HG02623 (cell line): ENCODE results near the gene CHID1.

Experiments used
- ATAC-seq: cut with Tn5 transposase; IDR thresholded peaks from one replicate; pipeline ENCODE4 v1.9.1; 2021; ENCODE audit warnings: moderate library complexity; ENCODE audit not compliant: unreplicated experiment

Gene CHID1

DNA sequence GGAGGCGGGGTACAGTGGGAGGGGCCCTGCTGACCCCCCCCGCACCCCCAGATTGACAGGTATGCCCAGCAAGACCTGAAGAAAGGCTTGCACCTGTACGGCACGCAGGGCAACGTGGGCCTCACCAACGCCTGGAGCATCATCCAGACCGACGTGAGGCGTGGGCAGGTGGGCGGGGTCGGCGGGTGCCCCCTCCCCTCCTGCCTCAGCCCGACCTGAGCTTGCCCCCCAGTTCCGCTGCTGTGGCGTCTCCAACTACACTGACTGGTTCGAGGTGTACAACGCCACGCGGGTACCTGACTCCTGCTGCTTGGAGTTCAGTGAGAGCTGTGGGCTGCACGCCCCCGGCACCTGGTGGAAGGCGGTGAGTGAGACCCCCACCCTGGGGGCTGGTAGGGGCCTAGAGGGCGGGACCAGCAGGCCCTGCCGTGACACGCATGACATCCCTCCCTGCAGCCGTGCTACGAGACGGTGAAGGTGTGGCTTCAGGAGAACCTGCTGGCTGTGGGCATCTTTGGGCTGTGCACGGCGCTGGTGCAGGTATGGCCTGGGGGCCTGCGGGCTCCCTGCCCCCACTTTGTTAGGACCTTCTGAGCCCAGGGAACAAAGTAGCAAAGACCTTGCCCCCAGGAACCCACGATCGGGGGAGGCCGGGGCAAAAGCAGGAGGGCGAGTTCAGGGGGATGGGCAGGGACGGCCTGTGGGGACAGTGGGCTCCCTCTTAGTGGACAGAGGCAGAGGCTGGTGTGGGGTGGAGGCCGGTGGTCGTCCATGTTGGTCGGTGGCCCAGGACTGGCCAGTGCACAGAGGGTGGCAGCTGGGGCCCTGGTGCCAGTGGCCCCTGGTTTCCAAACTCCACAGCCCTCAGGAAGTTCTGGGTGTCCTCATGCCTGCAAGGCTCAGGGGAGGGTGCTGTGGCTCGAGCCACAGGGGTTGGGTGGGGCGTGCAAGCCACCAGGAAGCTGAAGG, 44.9 kb downstream of the CHID1 start:
- no peak for ATAC-seq

GRCh38 chr11:864898-865297, 45.7 kb downstream of the CHID1 start:
- no peak for ATAC-seq

DNA sequence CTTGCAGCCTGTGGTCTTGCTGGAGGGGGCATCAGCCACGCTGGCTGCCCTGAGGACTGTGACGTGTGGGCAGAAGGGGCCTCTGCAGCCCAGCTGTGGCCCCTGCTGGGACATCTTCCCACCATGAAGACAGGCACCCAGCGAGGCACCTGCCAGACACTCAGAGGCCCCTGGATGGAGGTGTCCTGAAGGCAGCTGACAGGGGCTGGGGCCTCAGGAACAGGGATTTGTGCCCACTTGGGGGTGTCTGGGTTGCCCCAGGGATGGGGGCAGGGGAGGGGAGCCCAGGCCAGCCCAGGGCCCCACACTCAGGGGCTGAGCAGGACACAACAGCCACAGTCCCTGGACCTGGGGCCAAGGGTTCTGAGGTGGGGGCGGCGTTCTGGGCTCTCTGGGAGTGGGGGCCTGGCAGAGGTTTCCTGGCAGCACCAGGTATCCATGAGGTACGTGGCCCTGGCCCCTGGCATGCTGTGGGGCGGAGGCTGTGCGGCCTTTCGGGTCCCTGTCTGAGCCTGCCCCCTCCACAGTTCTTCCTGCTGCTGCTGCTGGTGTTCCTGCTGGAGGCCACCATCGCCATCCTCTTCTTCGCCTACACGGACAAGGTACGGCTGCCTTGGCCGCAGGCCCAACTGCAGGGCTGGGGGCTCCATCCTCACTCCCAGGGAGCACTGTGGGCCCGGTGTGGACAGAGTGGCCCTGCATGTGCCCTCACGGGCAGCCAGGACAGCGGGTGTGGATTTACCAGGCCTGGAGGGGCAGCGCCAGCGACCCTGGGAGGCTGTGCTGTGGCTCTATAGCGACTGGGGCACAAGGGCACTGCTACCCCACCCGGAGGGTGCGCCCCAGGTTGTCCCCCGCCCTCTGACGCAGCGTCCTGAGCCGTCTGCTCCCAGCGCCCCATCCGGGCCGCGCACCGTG, 46.4 kb downstream of the CHID1 start:
- ATAC-seq: no peak

DNA sequence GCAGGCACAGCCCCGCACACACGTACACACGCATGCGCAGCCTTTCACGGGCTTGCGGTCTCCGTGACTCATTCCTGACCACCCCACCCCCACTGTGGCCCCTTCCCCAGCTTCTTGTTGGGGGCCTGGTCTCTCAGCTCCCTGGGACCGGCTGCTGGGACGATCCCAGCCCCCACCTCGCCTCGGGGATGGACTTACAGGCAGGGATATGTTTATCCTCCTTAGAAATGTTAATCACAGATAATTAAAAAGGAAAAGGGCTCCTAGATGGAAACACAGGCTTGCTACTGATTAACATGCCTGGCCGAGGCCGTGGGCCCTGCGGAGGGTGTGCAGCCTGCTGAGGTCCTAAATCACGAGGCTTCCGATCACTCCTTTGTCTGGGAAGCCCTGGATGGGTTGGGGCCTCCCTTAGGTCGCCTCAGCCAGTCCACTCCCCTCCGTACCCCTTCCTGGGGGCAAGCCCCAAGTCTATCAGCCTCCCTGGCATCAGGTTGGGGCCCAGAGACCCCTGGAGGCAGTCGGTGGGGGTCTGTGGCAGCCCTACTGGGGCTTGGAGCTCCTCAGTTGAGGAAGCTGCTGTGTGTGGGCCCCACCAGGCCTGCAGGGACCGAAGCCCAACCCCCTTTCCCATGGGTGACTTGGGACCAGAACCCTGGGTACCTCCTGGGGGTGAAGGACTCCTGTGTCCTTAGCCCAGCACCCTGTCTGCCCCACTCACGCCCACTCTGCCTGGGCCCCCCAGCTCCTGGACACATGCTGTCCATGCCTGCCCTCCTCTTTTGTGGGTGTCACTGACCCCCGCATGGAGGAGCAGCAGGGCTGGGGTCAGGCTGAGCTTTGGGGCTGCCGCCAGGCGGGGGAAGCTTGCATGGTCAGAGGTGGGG, 47.3 kb downstream of the CHID1 start:
- ATAC-seq: no peak

DNA sequence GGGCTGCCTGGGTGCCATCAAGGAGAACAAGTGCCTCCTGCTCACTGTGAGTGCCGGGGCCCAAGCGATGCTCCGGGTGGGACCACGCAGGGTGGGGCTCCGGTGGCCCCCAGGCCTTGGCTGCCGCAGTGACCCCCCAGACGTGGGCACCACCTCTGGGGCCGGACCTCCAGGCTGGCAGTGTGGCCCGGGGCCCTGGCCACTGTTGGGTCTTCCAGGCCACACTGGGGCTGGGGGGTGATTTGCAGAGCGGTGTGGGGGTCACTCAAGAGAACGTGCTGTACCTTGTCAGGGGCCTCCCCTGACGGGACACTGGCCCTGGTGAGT, 48.0 kb downstream of the CHID1 start:
- no peak for ATAC-seq

- ATAC-seq: no peak
Observed at GRCh38 chr11:862081-862661, 48.4 kb downstream of the CHID1 start.

DNA sequence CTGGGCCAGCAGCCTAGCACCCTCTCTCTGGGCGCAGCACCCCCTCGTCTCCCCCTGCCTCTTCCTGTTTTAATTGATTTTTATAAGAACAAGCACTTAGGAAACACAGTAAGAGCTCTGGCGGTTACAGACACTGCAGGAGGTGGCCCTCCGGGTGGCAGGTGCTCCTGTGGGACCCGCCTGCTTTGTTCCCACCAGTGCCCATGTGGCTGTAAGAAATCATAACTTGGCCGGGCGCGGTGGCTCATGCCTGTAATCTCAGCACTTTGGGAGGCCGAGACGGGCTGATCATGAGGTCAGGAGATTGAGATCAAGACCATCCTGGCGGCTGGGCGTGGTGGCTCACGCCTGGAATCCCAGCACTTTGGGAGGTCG, 49.5 kb downstream of the CHID1 start:
- ATAC-seq: no peak

GRCh38 chr11:860234-861104, 50.1 kb downstream of the CHID1 start:
- ATAC-seq: no peak

DNA sequence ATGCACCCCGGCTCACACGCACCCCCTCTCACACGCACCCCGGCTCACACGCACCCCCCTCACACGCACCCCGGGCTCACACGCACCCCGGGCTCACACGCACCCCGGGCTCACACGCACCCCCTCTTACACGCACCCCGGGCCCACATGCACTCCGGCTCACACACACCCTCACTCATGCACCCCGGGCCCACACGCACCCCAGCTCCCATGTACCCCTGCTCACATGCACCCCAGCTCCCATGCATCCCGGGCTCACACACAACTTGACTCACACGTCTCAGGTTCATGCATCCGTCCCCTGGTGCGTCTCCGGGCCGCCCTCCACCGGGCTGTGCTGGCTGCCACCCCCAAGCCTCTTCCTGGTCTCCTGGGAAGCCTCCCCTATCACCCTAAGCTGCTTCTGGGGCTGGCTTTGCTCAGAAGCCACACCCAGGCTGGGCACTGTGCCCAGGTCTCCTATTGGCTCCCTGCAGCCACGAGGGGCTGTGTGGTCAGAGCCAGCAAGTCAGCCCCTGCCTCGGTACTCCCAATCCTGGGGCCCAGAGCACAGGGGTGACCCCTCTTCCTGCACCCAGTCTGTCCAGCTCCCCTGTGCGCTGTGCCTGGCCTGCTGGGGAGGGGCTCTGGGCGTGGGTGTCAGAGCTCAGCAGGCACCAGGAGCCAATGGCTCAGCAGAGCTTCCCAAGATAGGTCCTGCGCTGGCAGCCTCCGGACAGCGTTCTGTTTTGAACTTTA, 51.0 kb downstream of the CHID1 start:
- no peak for ATAC-seq

DNA sequence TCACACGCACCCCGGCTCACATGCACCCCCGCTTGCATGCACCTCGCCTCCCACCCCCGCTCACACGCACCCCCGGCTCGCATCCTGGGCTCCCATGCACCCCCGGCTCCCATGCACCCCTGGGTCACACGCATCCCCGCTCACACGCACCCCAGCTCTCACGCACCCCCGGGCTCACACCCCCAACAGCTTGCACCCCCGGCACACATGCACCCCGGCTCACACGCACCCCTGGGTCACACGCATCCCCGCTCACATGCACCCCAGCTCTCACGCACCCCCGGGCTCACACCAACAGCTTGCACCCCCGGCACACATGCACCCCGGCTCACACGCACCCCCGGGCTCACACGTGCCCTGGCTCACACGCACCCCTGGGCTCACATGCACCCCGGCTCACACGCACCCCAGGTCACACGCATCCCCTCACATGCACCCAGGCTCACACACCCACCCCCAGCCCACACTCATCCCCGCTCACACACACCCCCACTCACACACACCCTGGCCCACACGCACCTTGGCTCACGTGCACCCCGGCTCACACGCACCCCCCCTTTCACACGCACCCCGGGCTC, 51.8 kb downstream of the CHID1 start:
- ATAC-seq: no peak

GRCh38 chr11:858053-858761, 52.4 kb downstream of the CHID1 start:
- ATAC-seq: no peak

DNA sequence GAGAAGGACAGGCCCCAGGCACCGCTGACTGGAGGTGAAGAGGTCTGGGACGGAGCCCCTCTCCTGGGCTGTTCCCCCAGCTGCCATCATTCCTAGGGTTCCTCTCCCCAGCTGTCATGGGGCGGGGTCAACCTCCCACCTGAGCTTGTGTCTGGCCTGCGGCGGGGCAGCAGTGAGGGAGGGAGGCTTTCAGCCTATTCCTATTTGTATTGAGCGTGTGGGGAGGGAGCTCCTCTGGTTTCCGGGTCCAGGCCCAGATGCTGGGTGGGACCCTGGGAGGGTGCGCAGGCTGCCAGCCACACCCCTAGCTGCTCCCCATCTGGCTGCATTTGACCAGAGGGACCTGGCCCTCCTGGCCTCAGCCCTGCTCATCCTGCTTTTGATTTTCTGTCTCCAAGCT, 54.2 kb downstream of the CHID1 start:
- no peak for ATAC-seq

GRCh38 chr11:855796-856195, 54.8 kb downstream of the CHID1 start:
- no peak for ATAC-seq

DNA sequence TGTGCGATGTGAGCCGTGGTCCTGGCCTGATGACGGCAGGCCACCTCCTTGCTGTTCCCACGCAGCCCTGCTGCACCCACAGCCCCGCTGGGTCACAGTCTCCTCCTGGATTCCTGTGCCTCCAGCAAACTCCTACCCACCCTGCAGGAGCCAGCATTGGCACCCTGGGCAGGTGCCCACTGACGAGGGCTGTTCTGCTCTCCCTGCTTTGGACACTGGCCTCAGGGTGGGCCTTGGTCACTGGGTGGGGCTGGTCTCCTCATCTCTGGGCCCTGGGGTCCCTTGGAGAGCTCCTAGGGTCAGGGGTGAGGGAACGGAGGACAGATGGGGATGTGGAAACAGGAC, 55.3 kb downstream of the CHID1 start:
- no peak for ATAC-seq

DNA sequence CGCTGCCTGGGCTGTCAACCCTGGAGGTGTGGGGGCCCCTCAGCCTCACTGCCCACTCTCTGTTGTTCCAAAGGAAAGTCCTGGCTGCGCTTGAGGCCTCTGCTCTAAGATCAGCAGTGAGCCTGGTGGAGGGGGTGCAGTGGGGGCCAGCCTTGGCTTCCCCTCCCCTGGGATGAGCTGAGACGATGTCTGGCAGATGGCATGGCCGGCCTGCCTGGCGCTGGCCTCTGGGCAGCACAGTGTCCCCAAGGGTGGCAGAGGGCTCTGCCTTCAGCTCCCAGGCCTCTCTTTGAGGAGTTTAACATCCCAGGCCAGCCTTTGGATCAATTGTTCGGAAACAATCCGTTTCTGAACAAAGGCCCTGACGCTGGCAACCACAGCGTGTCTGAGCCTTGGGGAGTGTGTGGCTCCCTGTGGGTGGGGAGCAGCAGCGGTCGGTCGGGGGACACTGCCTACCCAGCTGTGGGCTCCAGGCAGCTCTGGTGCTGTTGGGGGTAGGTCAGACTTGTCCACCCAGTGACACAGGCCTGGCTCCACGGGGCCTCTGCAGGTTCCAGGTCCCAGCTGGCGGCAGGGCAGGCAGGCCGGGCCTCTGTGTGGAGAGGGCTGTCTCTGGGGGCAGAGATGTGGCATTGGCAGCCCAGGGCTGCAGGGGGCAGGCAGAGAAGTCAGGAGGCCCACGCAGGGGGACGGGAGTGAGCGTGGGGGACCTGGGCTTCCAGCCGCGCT, 55.8 kb downstream of the CHID1 start:
- ATAC-seq: no peak

GRCh38 chr11:853682-854448, 56.7 kb downstream of the CHID1 start:
- ATAC-seq: no peak

- ATAC-seq: no peak
Observed at GRCh38 chr11:852762-853161, 57.8 kb downstream of the CHID1 start.
